SK-N-SH (cell line): Measurements from ENCODE around the gene ZNF17. TPM values are rescaled to one million over a fixed set of nuclear protein-coding genes. Genes with fewer than 3 reads are reported as not detected.

ENCODE experiments used
- CTCF ChIA-PET: fragments of 300-600, 350-600 bp; formaldehyde crosslinking; extraction: SDS; loops from one replicate; lab custom pipeline; 2021; lab: Yijun Ruan, JAX
- POLR2A ChIA-PET: fragments of 350-600 bp; sonication (Branson Sonifier 250); formaldehyde crosslinking; extraction: SDS; loops from one replicate; lab custom pipeline; 2020; ENCODE audit warnings: antibody characterized with exemption, inconsistent platforms; lab: Yijun Ruan, JAX
- DNase-seq: peaks from one replicate; pipeline ENCODE4 v3.0.0; 2012
- H2AFZ ChIP-seq: fragments of 200-600 bp; sonication (generic); 2 replicates; pipeline ENCODE4 v1.8.1; 2016; ENCODE audit warnings: antibody characterized with exemption, mild to moderate bottlenecking, low read depth
- H3F3A ChIP-seq: fragments of 200-600 bp; sonication (generic); replicated peaks from 2 replicates; pipeline ENCODE3; 2016; ENCODE audit warnings: antibody characterized with exemption, mild to moderate bottlenecking; ENCODE audit not compliant: insufficient read depth
- H3K27ac ChIP-seq, 2 experiments: fragments of 200-500 bp in 1 of 2; fragments of 200-600 bp in 1 of 2; sonication (Bioruptor generic) in 1 of 2; sonication (generic), shearing (Covaris generic) in 1 of 2; 2 replicates each; pipeline versions ENCODE4 v1.5.1 to v1.6.1; 2014 to 2016; ENCODE audit warnings: low read depth in 2 of 2, inconsistent platforms in 1 of 2, low read length in 1 of 2, mild to moderate bottlenecking in 1 of 2, mixed read lengths in 1 of 2
- H3K27me3 ChIP-seq: fragments of 200-600 bp; sonication (generic), shearing (Covaris generic); 2 replicates; pipeline ENCODE4 v1.6.1; 2016; ENCODE audit warnings: mixed run types; ENCODE audit not compliant: insufficient read depth
- H3K36me3 ChIP-seq, 2 experiments: fragments of 200-500 bp in 1 of 2; fragments of 200-600 bp in 1 of 2; sonication (Bioruptor generic) in 1 of 2; sonication (generic) in 1 of 2; replicated peaks in 1 of 2; 2 replicates each; pipeline versions ENCODE3 to v1.5.1; 2014 to 2016; ENCODE audit warnings: low read length in 1 of 2, mild to moderate bottlenecking in 1 of 2; ENCODE audit not compliant: insufficient read depth in 2 of 2, control insufficient read depth in 1 of 2
- H3K4me1 ChIP-seq, 2 experiments: fragments of 200-500 bp in 1 of 2; fragments of 200-600 bp in 1 of 2; sonication (Bioruptor generic) in 1 of 2; sonication (generic), shearing (Covaris generic) in 1 of 2; 2 replicates each; pipeline versions ENCODE4 v1.5.1 to v1.6.1; 2014 to 2016; ENCODE audit warnings: low read depth in 1 of 2, low read length in 1 of 2, mixed run types in 1 of 2; ENCODE audit not compliant: insufficient read depth in 2 of 2, control insufficient read depth in 1 of 2
- H3K4me2 ChIP-seq: fragments of 200-600 bp; sonication (generic), shearing (Covaris generic); 2 replicates; pipeline ENCODE4 v1.6.1; 2017; ENCODE audit warnings: mixed run types
- H3K4me3 ChIP-seq, 2 experiments: fragments of 200-500 bp in 1 of 2; fragments of 200-600 bp in 1 of 2; sonication (Bioruptor generic) in 1 of 2; sonication (generic), shearing (Covaris generic) in 1 of 2; 2 replicates each; pipeline versions ENCODE4 v1.5.1 to v1.8.1; 2014 to 2016; ENCODE audit warnings: low read depth in 2 of 2, inconsistent platforms in 1 of 2, low read length in 1 of 2, mild to moderate bottlenecking in 1 of 2, mixed read lengths in 1 of 2, moderate library complexity in 1 of 2
- H3K79me2 ChIP-seq: fragments of 200-600 bp; sonication (generic); 2 replicates; pipeline ENCODE4 v1.8.1; 2017; ENCODE audit warnings: mild to moderate bottlenecking; ENCODE audit not compliant: insufficient read depth
- H3K9ac ChIP-seq: fragments of 200-600 bp; sonication (generic); 2 replicates; pipeline ENCODE4 v1.6.1; 2017; ENCODE audit warnings: mixed run types
- H3K9me2 ChIP-seq: fragments of 200-600 bp; sonication (generic); 2 replicates; pipeline ENCODE4 v1.6.1; 2017; ENCODE audit warnings: mixed run types
- H3K9me3 ChIP-seq: fragments of 200-600 bp; sonication (generic); 2 replicates; pipeline ENCODE4 v1.6.1; 2017; ENCODE audit warnings: mixed run types, mild to moderate bottlenecking, moderate library complexity
- H4K20me1 ChIP-seq: fragments of 200-600 bp; sonication (generic); 2 replicates; pipeline ENCODE4 v1.6.1; 2017; ENCODE audit warnings: mild to moderate bottlenecking, mixed run types; ENCODE audit not compliant: insufficient read depth
- CHD2 ChIP-seq: fragments of 150-350 bp; IDR thresholded peaks from 2 replicates; pipeline ENCODE4 v1.6.1; 2018; ENCODE audit warnings: low read length; ENCODE audit not compliant: partially characterized antibody
- ELF1 ChIP-seq: IDR thresholded peaks from 2 replicates; pipeline ENCODE4 v1.4.0; 2012
- EP300 ChIP-seq, 2 experiments: IDR thresholded peaks; 2 replicates each; pipeline versions ENCODE4 v1.4.0 to v1.6.1; 2012; ENCODE audit warnings: borderline replicate concordance in 1 of 2, low read depth in 1 of 2, low read length in 1 of 2
- EZH2phosphoT487 ChIP-seq: fragments of 200-600 bp; sonication (generic); IDR thresholded peaks from 2 replicates; pipeline ENCODE4 v1.6.1; 2017; ENCODE audit warnings: low read depth, mixed run types, mild to moderate bottlenecking, antibody characterized with exemption, moderate library complexity, borderline replicate concordance
- FOXJ3 ChIP-seq: sonication (generic); formaldehyde crosslinking; IDR thresholded peaks from 2 replicates; pipeline ENCODE4 v1.5.1; 2020; ENCODE audit warnings: mild to moderate bottlenecking, missing genetic modification reagents
- FOXM1 ChIP-seq: IDR thresholded peaks from 2 replicates; pipeline ENCODE4 v1.4.0; 2012; ENCODE audit warnings: low read depth, mild to moderate bottlenecking
- GABPA ChIP-seq: IDR thresholded peaks from 2 replicates; pipeline ENCODE4 v1.4.0; 2012; ENCODE audit warnings: low read depth, mild to moderate bottlenecking
- GATA2 ChIP-seq: sonication (generic); formaldehyde crosslinking; IDR thresholded peaks from 2 replicates; pipeline ENCODE4 v1.5.0; 2020; ENCODE audit warnings: mild to moderate bottlenecking, missing genetic modification reagents
- JUND ChIP-seq: IDR thresholded peaks from 2 replicates; pipeline ENCODE4 v1.4.0; 2012
- NFIC ChIP-seq: IDR thresholded peaks from 2 replicates; pipeline ENCODE4 v1.4.0; 2012; ENCODE audit warnings: borderline replicate concordance
- RXRA ChIP-seq: IDR thresholded peaks from 2 replicates; pipeline ENCODE4 v1.4.0; 2012; ENCODE audit warnings: low read depth, mild to moderate bottlenecking, borderline replicate concordance
- TAF1 ChIP-seq: IDR thresholded peaks from 2 replicates; pipeline ENCODE4 v1.6.1; 2012; ENCODE audit warnings: low read depth, mild to moderate bottlenecking, low read length, moderate library complexity, borderline replicate concordance
- WGBS: methylation state at CpG from one replicate; pipeline ENCODE4 v1.1.6; 2017; ENCODE audit warnings: low lambda C conversion rate; 5-methylcytosine and 5-hydroxymethylcytosine counted together
- polyA plus RNA-seq, 3 experiments: library from polyadenylated mRNA; depleted of rRNA; stranded (reverse); fragments of >200 nt; gene quantifications; 2 replicates each; pipeline ENCODE4 v1.2.3, GENCODE V29; 2012
- TF ChIP-seq, protein P1 (sequence below): IDR thresholded peaks from 2 replicates; pipeline ENCODE4 v1.4.0; 2012; ENCODE audit warnings: low read depth, borderline replicate concordance
- TF ChIP-seq, protein P2 (sequence below): IDR thresholded peaks from 2 replicates; pipeline ENCODE4 v1.4.0; 2012; ENCODE audit warnings: low read depth
- TF ChIP-seq, protein P3 (sequence below): IDR thresholded peaks from 2 replicates; pipeline ENCODE4 v1.4.0; 2012; ENCODE audit warnings: low read depth, borderline replicate concordance
- TF ChIP-seq, protein P4 (sequence below): IDR thresholded peaks from 2 replicates; pipeline ENCODE4 v1.6.1; 2012; ENCODE audit warnings: mild to moderate bottlenecking, low read depth, low read length, moderate library complexity
- TF ChIP-seq, protein P5 (sequence below): IDR thresholded peaks from 2 replicates; pipeline ENCODE4; 2012

Gene ZNF17
- polyA plus RNA-seq, 1 of the 3 experiments (the other 2 are of a cell fraction), result 3.9 TPM

DNA sequence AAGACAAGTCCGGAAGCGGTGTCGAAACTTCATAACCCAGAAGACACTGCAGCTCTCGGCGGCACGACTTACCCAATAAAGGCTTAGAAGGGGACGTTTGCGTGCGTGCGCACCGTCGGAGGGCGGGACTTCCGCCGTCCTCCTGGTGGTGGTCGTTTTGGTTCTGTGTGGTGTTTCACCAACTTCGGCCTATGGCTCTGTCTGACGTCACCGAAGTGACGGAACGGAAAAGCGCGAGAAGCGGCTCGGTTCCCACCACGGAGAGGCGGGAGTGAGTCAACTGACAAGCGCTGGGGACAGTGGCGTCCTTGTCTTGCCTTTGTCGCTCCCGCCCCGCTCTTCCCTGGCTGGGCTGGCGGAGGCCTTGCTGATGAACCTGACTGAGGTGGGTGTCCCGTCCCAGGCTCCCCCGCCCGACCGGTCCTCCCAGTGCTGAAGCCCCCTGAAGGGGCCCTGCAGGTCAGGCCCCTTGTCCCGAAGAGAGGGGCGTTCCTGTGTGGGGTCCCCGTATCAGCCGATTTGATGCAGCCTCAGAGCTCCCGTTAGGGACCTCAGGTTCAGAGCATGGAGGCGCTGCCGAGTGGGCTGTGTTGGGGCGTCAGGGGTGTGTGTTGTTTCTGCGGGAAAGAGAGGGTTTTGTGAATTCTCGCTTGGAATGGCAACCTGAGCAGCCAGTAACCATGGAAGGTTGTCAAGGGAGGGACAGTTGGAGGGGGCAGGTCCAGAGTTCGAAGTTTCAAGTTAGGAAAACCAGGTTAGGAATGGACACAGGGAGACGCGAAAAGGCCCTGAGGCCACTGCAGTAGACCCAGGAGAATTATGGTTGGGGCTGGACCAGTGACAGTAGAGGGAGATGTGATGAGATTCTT is 21.0 kb upstream of the ZNF17 start, which contains the start of gene ZNF548 (continued):
- TF ChIP-seq, protein P1, sequence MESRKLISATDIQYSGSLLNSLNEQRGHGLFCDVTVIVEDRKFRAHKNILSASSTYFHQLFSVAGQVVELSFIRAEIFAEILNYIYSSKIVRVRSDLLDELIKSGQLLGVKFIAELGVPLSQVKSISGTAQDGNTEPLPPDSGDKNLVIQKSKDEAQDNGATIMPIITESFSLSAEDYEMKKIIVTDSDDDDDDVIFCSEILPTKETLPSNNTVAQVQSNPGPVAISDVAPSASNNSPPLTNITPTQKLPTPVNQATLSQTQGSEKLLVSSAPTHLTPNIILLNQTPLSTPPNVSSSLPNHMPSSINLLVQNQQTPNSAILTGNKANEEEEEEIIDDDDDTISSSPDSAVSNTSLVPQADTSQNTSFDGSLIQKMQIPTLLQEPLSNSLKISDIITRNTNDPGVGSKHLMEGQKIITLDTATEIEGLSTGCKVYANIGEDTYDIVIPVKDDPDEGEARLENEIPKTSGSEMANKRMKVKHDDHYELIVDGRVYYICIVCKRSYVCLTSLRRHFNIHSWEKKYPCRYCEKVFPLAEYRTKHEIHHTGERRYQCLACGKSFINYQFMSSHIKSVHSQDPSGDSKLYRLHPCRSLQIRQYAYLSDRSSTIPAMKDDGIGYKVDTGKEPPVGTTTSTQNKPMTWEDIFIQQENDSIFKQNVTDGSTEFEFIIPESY, result peak; percentile 88
- TF ChIP-seq EP300 (IDR thresholded peaks at IDR 0.05; ENCODE audit: borderline replicate concordance in 1 of 2, low read depth in 1 of 2, low read length in 1 of 2) (no peak), ELF1 (peak; percentile 94), GABPA (peak; percentile 91)
- TF ChIP-seq, protein P2, sequence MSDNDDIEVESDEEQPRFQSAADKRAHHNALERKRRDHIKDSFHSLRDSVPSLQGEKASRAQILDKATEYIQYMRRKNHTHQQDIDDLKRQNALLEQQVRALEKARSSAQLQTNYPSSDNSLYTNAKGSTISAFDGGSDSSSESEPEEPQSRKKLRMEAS, result peak; percentile 52; the same call in 1 of the 2 replicates
- TF ChIP-seq, protein P3, sequence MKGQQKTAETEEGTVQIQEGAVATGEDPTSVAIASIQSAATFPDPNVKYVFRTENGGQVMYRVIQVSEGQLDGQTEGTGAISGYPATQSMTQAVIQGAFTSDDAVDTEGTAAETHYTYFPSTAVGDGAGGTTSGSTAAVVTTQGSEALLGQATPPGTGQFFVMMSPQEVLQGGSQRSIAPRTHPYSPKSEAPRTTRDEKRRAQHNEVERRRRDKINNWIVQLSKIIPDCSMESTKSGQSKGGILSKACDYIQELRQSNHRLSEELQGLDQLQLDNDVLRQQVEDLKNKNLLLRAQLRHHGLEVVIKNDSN, result no peak
- TF ChIP-seq, protein P4, sequence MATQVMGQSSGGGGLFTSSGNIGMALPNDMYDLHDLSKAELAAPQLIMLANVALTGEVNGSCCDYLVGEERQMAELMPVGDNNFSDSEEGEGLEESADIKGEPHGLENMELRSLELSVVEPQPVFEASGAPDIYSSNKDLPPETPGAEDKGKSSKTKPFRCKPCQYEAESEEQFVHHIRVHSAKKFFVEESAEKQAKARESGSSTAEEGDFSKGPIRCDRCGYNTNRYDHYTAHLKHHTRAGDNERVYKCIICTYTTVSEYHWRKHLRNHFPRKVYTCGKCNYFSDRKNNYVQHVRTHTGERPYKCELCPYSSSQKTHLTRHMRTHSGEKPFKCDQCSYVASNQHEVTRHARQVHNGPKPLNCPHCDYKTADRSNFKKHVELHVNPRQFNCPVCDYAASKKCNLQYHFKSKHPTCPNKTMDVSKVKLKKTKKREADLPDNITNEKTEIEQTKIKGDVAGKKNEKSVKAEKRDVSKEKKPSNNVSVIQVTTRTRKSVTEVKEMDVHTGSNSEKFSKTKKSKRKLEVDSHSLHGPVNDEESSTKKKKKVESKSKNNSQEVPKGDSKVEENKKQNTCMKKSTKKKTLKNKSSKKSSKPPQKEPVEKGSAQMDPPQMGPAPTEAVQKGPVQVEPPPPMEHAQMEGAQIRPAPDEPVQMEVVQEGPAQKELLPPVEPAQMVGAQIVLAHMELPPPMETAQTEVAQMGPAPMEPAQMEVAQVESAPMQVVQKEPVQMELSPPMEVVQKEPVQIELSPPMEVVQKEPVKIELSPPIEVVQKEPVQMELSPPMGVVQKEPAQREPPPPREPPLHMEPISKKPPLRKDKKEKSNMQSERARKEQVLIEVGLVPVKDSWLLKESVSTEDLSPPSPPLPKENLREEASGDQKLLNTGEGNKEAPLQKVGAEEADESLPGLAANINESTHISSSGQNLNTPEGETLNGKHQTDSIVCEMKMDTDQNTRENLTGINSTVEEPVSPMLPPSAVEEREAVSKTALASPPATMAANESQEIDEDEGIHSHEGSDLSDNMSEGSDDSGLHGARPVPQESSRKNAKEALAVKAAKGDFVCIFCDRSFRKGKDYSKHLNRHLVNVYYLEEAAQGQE, result no peak
- TF ChIP-seq, all 33 proteins: peak for 15

DNA sequence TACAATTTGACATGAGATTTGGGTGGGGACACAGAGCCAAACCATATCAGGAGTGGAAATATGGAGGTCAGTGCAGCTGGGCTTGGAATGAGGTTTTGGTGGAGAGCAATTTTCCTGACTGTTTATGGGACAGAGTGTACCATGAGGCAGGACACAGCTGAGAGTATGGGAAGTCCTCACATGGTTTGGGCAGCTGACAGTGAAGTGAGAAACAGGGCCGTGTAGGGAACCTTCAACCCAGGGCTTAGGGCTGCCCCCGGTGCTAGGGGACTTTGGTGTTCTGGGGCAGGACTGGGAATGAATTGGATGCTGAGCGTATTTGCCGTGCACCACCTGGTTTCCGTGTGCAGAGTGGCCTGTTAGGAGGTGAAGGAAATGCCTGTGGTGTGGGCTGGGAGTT is 15.3 kb upstream of the ZNF17 start:
- 74% methylated on average over 5 of the region's 5 CpGs for WGBS
- Histone ChIP-seq H2AFZ (no peak overlapping the region), H3F3A (peaks cover 5% of the 10 kb centered on the region), H3K4me2 (no peak overlapping the region), H3K4me1 (peaks cover 0 to 4% of the 10 kb centered on the region in 2 experiments; a peak in 2 of 4 replicates), H3K27ac (no peak overlapping the region), H3K9me2 (no peaks in the 10 kb centered on the region), H3K4me3 (no peak overlapping the region), H3K27me3 (no peaks in the 10 kb centered on the region), H3K9me3 (no peaks in the 10 kb centered on the region; the same call in 1 of the 2 replicates), H3K9ac (no peak overlapping the region), H4K20me1 (no peaks in the 10 kb centered on the region), H3K79me2 (peaks cover 56% of the 10 kb centered on the region), H3K36me3 (peaks cover 43 to 47% of the 10 kb centered on the region in 2 experiments)
- CTCF ChIA-PET, result no interaction called here
- POLR2A ChIA-PET, result no interaction called here
- DNase-seq, result no peak
- TF ChIP-seq FOXM1, result no peak
- TF ChIP-seq, protein P2, result no peak
- TF ChIP-seq ELF1, result no peak
- TF ChIP-seq GATA2, result no peak
- TF ChIP-seq, protein P4, result no peak
- TF ChIP-seq, protein P5, sequence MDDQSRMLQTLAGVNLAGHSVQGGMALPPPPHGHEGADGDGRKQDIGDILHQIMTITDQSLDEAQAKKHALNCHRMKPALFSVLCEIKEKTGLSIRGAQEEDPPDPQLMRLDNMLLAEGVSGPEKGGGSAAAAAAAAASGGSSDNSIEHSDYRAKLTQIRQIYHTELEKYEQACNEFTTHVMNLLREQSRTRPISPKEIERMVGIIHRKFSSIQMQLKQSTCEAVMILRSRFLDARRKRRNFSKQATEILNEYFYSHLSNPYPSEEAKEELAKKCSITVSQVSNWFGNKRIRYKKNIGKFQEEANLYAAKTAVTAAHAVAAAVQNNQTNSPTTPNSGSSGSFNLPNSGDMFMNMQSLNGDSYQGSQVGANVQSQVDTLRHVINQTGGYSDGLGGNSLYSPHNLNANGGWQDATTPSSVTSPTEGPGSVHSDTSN, result no peak
- no peak for TF ChIP-seq JUND
- no peak for TF ChIP-seq FOXJ3 (CRISPR knock-in tag)
- no peak for TF ChIP-seq CHD2
- TF ChIP-seq GABPA, result no peak
- no peak for TF ChIP-seq NFIC
- no peak for TF ChIP-seq RXRA
- TF ChIP-seq EZH2phosphoT487, result no peak
- no peak for TF ChIP-seq TAF1
